GM12891 (cell line): ENCODE measurements around the gene SSTR5.

Experiments
- POLR2A ChIP-seq: IDR thresholded peaks from 2 replicates; pipeline ENCODE4 v1.6.1; 2011; ENCODE audit warnings: low read depth, low read length, control low read depth
- POLR2AphosphoS5 ChIP-seq: IDR thresholded peaks from 2 replicates; pipeline ENCODE4 v1.6.1; 2011; ENCODE audit warnings: low read depth, low read length, control low read depth
- POU2F2 ChIP-seq: IDR thresholded peaks from 2 replicates; pipeline ENCODE4 v1.6.1; 2011; ENCODE audit warnings: low read depth, mild to moderate bottlenecking, control low read depth, low read length, moderate library complexity

- TF ChIP-seq POLR2A (no peak), POU2F2 (no peak), POLR2AphosphoS5 (no peak)
These were observed 22.3 kb downstream of the SSTR5 start for GRCh38 chr16:1094601-1095449.
